Activated T-helper 17 cell treated with anti-CD3 and anti-CD28 coated beads, Interleukin-2, amount 50 U/mL, for 72 hours (primary cell): ENCODE results near the gene STAP1. TPM values are rescaled to one million over a fixed set of nuclear protein-coding genes. Genes with fewer than 3 reads are reported as not detected.
"Not testable (repeated sequence)": the region's sequence is repeated elsewhere in the genome, so short reads cannot be mapped to it uniquely, and the experiment has no call there.

Experiments used
- ATAC-seq: fragments of 150-1000 bp; cut with Tn5 transposase; replicated peaks from 2 replicates; pipeline ENCODE4 v1.10.0; 2021; ENCODE audit warnings: mild to moderate bottlenecking, moderate library complexity
- H3K27ac Mint-ChIP-seq: one replicate; pipeline ENCODE4 v1.8.0; 2022; ENCODE audit warnings: mixed read lengths
- H3K27me3 Mint-ChIP-seq: one replicate; pipeline ENCODE4 v1.8.0; 2022; ENCODE audit warnings: mixed read lengths
- H3K36me3 Mint-ChIP-seq: one replicate; pipeline ENCODE4 v1.8.0; 2022; ENCODE audit warnings: low read depth, mild to moderate bottlenecking, mixed read lengths
- H3K4me1 Mint-ChIP-seq: one replicate; pipeline ENCODE4 v1.8.0; 2022; ENCODE audit warnings: mixed read lengths
- H3K4me3 Mint-ChIP-seq: one replicate; pipeline ENCODE4 v1.8.0; 2022; ENCODE audit warnings: mild to moderate bottlenecking, mixed read lengths
- H3K9me3 Mint-ChIP-seq: one replicate; pipeline ENCODE4 v1.8.0; 2022; ENCODE audit warnings: mixed read lengths
- total RNA-seq, 2 donors: library from RNA; stranded (reverse); gene quantifications; one replicate each; pipeline ENCODE4 v1.2.3, GENCODE V29; 2022

Gene STAP1
- total RNA-seq, 2 donors from 2014 or later = 2.6 to 2.7 TPM

GRCh38 chr4:67616478-67616877 lies 58.0 kb downstream of the STAP1 start:
- H3K36me3 Mint-ChIP-seq = peaks cover 72% of the 10 kb centered on the region
- no peaks in the 10 kb centered on the region for H3K27me3 Mint-ChIP-seq
- no peak overlapping the region for H3K27ac Mint-ChIP-seq
- H3K9me3 Mint-ChIP-seq = peaks cover 4% of the 10 kb centered on the region
- no peaks in the 10 kb centered on the region for H3K4me1 Mint-ChIP-seq
- ATAC-seq = no peak
- H3K4me3 Mint-ChIP-seq = no peak overlapping the region

GRCh38 chr4:67624939-67625338 lies 66.4 kb downstream of the STAP1 start:
- Mint-ChIP-seq H3K4me3 (no peak overlapping the region), H3K9me3 (no peaks in the 10 kb centered on the region), H3K27me3 (no peaks in the 10 kb centered on the region), H3K27ac (no peak overlapping the region), H3K36me3 (peaks cover 97% of the 10 kb centered on the region), H3K4me1 (no peaks in the 10 kb centered on the region)
- no peak for ATAC-seq

DNA sequence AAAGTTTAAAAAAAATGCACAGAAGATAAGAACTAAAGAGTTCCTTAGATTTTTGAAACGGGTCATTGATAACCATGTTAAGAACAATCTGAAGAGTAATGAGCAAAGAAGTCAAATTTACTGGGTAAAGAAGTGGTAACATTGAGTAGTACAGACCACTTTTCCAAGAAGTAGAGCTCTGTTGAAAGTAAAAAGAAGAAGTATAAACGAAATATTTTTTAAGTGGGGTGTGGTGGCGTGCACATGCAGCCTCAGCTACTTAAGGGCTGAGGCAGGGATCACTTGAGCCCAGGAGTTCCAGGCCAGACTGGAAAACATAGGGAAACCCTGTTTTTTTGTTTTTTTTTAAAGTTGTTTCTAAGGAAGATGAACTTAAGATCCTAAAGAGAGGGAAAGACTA lies 74.0 kb downstream of the STAP1 start:
- Mint-ChIP-seq H3K27me3 (no peaks in the 10 kb centered on the region), H3K4me1 (no peaks in the 10 kb centered on the region), H3K36me3 (peaks cover 95% of the 10 kb centered on the region), H3K27ac (no peak overlapping the region), H3K4me3 (no peak overlapping the region), H3K9me3 (no peaks in the 10 kb centered on the region)
- ATAC-seq = no peak

DNA sequence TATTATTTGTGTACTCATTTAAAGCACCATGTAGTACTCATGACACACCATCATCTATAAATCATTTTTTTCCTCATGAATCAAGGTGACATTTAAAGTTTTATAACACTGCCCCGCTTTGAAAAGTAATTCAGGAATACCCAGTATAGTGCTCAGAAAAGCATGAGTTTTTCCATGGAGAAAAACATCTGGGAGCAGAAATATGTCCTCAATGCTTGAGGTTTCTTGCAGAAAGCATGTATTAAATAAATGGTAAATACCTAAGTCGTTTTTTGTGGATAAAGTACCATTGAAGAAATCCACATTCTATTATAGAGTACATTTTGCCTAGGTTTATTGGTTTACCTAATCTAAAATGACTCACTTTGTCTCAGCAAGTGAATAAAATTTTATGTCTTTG lies 76.2 kb downstream of the STAP1 start:
- Mint-ChIP-seq H3K9me3 (no peaks in the 10 kb centered on the region), H3K27me3 (no peaks in the 10 kb centered on the region), H3K27ac (no peak overlapping the region), H3K4me1 (no peaks in the 10 kb centered on the region), H3K4me3 (no peak overlapping the region), H3K36me3 (peaks cover 93% of the 10 kb centered on the region)
- ATAC-seq = no peak

- ATAC-seq = no peak
- Mint-ChIP-seq H3K4me3 (no peak overlapping the region), H3K27ac (no peak overlapping the region), H3K9me3 (no peaks in the 10 kb centered on the region), H3K4me1 (no peaks in the 10 kb centered on the region), H3K27me3 (no peaks in the 10 kb centered on the region), H3K36me3 (peaks cover 93% of the 10 kb centered on the region)
Measured at GRCh38 chr4:67635331-67635730, 76.8 kb downstream of the STAP1 start.

DNA sequence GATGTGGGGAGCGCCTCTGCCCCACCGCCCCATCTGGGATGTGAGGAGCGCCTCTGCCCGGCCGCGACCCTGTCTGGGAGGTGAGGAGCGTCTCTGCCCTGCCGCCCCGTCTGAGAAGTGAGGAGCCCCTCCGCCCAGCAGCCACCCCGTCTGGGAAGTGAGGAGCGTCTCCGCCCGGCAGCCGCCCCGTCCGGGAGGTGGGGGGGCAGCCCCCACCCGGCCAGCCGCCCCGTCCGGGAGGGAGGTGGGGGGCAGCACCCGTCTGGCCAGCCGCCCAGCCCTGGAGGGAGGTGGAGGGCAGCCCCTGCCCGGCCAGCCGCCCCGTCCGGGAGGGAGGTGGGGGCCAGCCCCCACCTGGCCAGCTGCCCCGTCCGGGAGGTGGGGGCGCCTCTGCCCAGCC lies 78.5 kb downstream of the STAP1 start:
- H3K4me3 Mint-ChIP-seq, H3K27ac Mint-ChIP-seq, H3K27me3 Mint-ChIP-seq, H3K4me1 Mint-ChIP-seq, H3K9me3 Mint-ChIP-seq, ATAC-seq: not testable (repeated sequence)
- peaks cover 84% of the 10 kb centered on the region for H3K36me3 Mint-ChIP-seq

DNA sequence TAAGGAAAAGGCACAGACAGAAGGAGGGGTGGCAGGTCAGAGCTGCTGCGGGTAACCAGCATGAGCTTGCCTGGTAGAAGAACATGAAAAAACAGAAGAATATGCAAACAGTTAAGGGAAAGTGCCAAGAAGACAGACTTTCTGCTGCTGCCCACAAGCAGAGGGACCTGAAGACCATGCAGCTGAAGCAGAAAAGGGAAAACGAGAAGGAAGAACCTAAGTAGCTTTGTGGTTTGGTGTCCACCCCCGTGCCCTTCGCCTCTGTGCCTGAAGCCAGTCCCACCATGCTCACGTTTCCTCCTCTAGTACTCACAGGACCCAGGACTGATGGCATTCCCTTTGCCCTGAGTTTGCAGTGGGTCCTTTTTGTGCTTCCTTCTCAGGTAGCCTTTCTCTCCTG lies 79.6 kb downstream of the STAP1 start:
- Mint-ChIP-seq H3K27me3 (no peaks in the 10 kb centered on the region), H3K27ac (no peak overlapping the region), H3K4me1 (no peaks in the 10 kb centered on the region), H3K9me3 (no peaks in the 10 kb centered on the region), H3K36me3 (peaks cover 84% of the 10 kb centered on the region), H3K4me3 (no peak overlapping the region)
- no peak for ATAC-seq

DNA sequence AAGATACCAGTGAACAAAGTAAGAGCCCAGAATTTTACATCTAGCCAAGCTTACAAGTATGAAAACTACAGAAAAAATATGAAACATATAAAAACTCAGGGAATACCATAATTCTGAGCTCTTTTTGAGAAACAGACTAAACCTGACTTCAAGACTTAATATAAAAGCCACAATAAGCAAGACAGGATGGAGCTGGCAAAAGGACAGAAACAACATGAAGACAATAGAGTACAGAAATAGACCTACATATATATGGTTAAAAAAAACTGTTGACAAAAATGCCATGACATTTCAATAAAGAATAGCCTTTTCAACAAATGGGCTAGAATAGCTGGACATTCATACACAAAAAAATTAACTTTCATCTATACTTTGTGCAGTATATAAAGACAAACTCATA lies 93.0 kb downstream of the STAP1 start:
- ATAC-seq = no peak
- H3K27me3 Mint-ChIP-seq = no peaks in the 10 kb centered on the region
- peaks cover 82% of the 10 kb centered on the region for H3K36me3 Mint-ChIP-seq
- peak overlapping the region; percentile 24 for H3K27ac Mint-ChIP-seq
- H3K4me3 Mint-ChIP-seq = no peak overlapping the region
- no peaks in the 10 kb centered on the region for H3K9me3 Mint-ChIP-seq
- peaks cover 1% of the 10 kb centered on the region for H3K4me1 Mint-ChIP-seq

Other genes starting within 250 kb of the STAP1 start
- gene CENPC, start 13.2 kb upstream of the STAP1 start, total RNA-seq = 10 to 100 TPM; 30.9 to 64.9 TPM
- gene UBA6, start 142.4 kb downstream of the STAP1 start, total RNA-seq = 100 to 1,000 TPM in 1 of 2 donors, 10 to 100 TPM in 1; 95.9 to 103 TPM
- not detected for gene GNRHR, start 195.7 kb downstream of the STAP1 start, total RNA-seq